Brain microvascular endothelial cell (primary cell): ENCODE data around the gene LRP1B.

Source experiments
- DNase-seq: peaks from one replicate; pipeline ENCODE4 v3.0.0-alpha.2; 2020
- H3K27ac ChIP-seq: fragments of 250-450 bp; sonication (Bioruptor Pico); 2 replicates; pipeline ENCODE4 v1.5.1; 2020; ENCODE audit warnings: mild to moderate bottlenecking, moderate library complexity
- H3K27me3 ChIP-seq: fragments of 250-450 bp; sonication (Bioruptor Pico); replicated peaks from 2 replicates; pipeline ENCODE4 v1.5.1; 2020; ENCODE audit warnings: mild to moderate bottlenecking
- H3K36me3 ChIP-seq: fragments of 250-450 bp; sonication (Bioruptor Pico); replicated peaks from 2 replicates; pipeline ENCODE4 v1.5.1; 2020; ENCODE audit warnings: mild to moderate bottlenecking
- H3K4me3 ChIP-seq: 2 replicates; pipeline ENCODE4 v1.5.1; 2011; ENCODE audit warnings: low read depth, mild to moderate bottlenecking, control low read depth, low read length, moderate library complexity
- CTCF ChIP-seq: IDR thresholded peaks from 2 replicates; pipeline ENCODE4 v1.5.1; 2011; ENCODE audit warnings: low read depth, mild to moderate bottlenecking, moderate library complexity, low read length, control low read depth, inconsistent platforms; ENCODE audit errors: missing control alignments
- in situ Hi-C: cut with HindIII; loops from 2 replicates; pipeline ENCODE4 v1.10.0; 2017; ENCODE audit warnings: low sequenced_read_pairs, low pct_ligation_motif_present

Gene LRP1B

GRCh38 chr2:140737006-140737405 lies 1393.8 kb downstream of the LRP1B start:
- no peak overlapping the region for H3K4me3 ChIP-seq
- no peaks in the 10 kb centered on the region for H3K36me3 ChIP-seq
- H3K27me3 ChIP-seq = no peaks in the 10 kb centered on the region
- DNase-seq = no peak
- TF ChIP-seq CTCF = no peak
- in situ Hi-C loops = no loop called here
- H3K27ac ChIP-seq = no peak overlapping the region

GRCh38 chr2:140734992-140735391 lies 1395.8 kb downstream of the LRP1B start:
- no peak for TF ChIP-seq CTCF
- Histone ChIP-seq H3K4me3 (no peak overlapping the region), H3K36me3 (no peaks in the 10 kb centered on the region), H3K27me3 (no peaks in the 10 kb centered on the region), H3K27ac (no peak overlapping the region)
- in situ Hi-C loops = no loop called here
- no peak for DNase-seq

GRCh38 chr2:140718999-140719398 lies 1411.8 kb downstream of the LRP1B start:
- in situ Hi-C loops = no loop called here
- Histone ChIP-seq H3K27ac (no peak overlapping the region), H3K27me3 (no peaks in the 10 kb centered on the region), H3K4me3 (no peak overlapping the region), H3K36me3 (no peaks in the 10 kb centered on the region)
- no peak for TF ChIP-seq CTCF
- no peak for DNase-seq

GRCh38 chr2:140717481-140717880 lies 1413.3 kb downstream of the LRP1B start:
- in situ Hi-C loops = no loop called here

GRCh38 chr2:140714586-140714985 lies 1416.2 kb downstream of the LRP1B start:
- Histone ChIP-seq H3K36me3 (no peaks in the 10 kb centered on the region), H3K27ac (no peak overlapping the region), H3K27me3 (no peaks in the 10 kb centered on the region), H3K4me3 (no peak overlapping the region)
- no peak for DNase-seq
- in situ Hi-C loops = no loop called here
- TF ChIP-seq CTCF = no peak

More at GRCh38 chr2:140717481-140717880, 1413.3 kb downstream of the LRP1B start:
- no peak for TF ChIP-seq CTCF
- no peak for DNase-seq
- Histone ChIP-seq H3K36me3 (no peaks in the 10 kb centered on the region), H3K27ac (no peak overlapping the region), H3K27me3 (no peaks in the 10 kb centered on the region), H3K4me3 (no peak overlapping the region)

GRCh38 chr2:140711867-140712266 lies 1418.9 kb downstream of the LRP1B start:
- no peaks in the 10 kb centered on the region for H3K36me3 ChIP-seq
- no peak for DNase-seq

More at GRCh38 chr2:140711867-140712266, 1418.9 kb downstream of the LRP1B start:
- TF ChIP-seq CTCF = no peak
- Histone ChIP-seq H3K27ac (no peak overlapping the region), H3K4me3 (no peak overlapping the region), H3K27me3 (no peaks in the 10 kb centered on the region)
- in situ Hi-C loops = no loop called here
